GM12865 (cell line): Measurements from ENCODE around the gene LDLRAD4.

Experiments used
- DNase-seq: peaks from one replicate; pipeline ENCODE4 v3.0.0; 2010; ENCODE audit warnings: low read depth
- H3K4me3 ChIP-seq: 2 replicates; pipeline ENCODE4 v1.5.1; 2011; ENCODE audit warnings: mild to moderate bottlenecking, low read depth, low read length, control low read depth
- CTCF ChIP-seq: IDR thresholded peaks from 2 replicates; pipeline ENCODE4 v1.5.1; 2011; ENCODE audit warnings: low read length, control low read depth, low read depth, inconsistent platforms; ENCODE audit not compliant: insufficient read depth; ENCODE audit errors: missing control alignments

Gene LDLRAD4

GRCh38 chr18:13446024-13446423 lies 227.5 kb downstream of the LDLRAD4 start:
- no peak for DNase-seq
- no peak for TF ChIP-seq CTCF
- H3K4me3 ChIP-seq, result no peak overlapping the region

GRCh38 chr18:13446610-13447461 lies 228.3 kb downstream of the LDLRAD4 start:
- TF ChIP-seq CTCF, result no peak
- DNase-seq, result no peak
- no peak overlapping the region for H3K4me3 ChIP-seq

- no peak for TF ChIP-seq CTCF
- no peak overlapping the region for H3K4me3 ChIP-seq
- DNase-seq, result no peak
Measured at GRCh38 chr18:13447621-13448334, 229.2 kb downstream of the LDLRAD4 start.

GRCh38 chr18:13448335-13448795 lies 229.8 kb downstream of the LDLRAD4 start:
- H3K4me3 ChIP-seq, result no peak overlapping the region
- no peak for TF ChIP-seq CTCF

GRCh38 chr18:13449651-13450050 lies 231.1 kb downstream of the LDLRAD4 start:
- no peak overlapping the region for H3K4me3 ChIP-seq
- no peak for DNase-seq
- TF ChIP-seq CTCF, result no peak

More at GRCh38 chr18:13448335-13448795, 229.8 kb downstream of the LDLRAD4 start:
- no peak for DNase-seq

- DNase-seq, result peak; percentile 78
- H3K4me3 ChIP-seq, result no peak overlapping the region
- TF ChIP-seq CTCF, result no peak
Measured at GRCh38 chr18:13450289-13451212, 232.0 kb downstream of the LDLRAD4 start.
